ENCODE results near the gene UVRAG.

Gene UVRAG

GRCh38 chr11:76030968-76031590, 216.1 kb downstream of the UVRAG start:
- Histone ChIP-seq H3K27me3 (ENCODE audit: low read length) (no peaks in the 10 kb centered on the region), H3K9ac (ENCODE audit: low read length) (no peak overlapping the region), H2AFZ (ENCODE audit: low read depth, low read length, severe bottlenecking) (no peak overlapping the region), H3F3A (ENCODE audit: insufficient read depth) (no peaks in the 10 kb centered on the region; the same call in 1 of the 2 replicates), H4K20me1 (ENCODE audit: low read depth, low read length) (no peaks in the 10 kb centered on the region), H3K27ac (ENCODE audit: low read depth, low read length) (no peak overlapping the region), H3K9me3 (ENCODE audit: insufficient read depth, low read length) (no peaks in the 10 kb centered on the region), H3K4me3 (ENCODE audit: insufficient read depth, low read length, poor library complexity, severe bottlenecking) (no peak overlapping the region), H3K9me2 (replicated peaks; ENCODE audit: insufficient read depth, low read length) (no peaks in the 10 kb centered on the region), H3K36me3 (ENCODE audit: low read length) (peaks cover 21% of the 10 kb centered on the region; the same call in 1 of the 2 replicates), H3K4me2 (ENCODE audit: low read depth, low read length, poor library complexity, severe bottlenecking) (no peak overlapping the region), H3K79me2 (ENCODE audit: insufficient read depth, low read length) (no peaks in the 10 kb centered on the region; the same call in 1 of the 2 replicates)
- TF ChIP-seq CTCF (IDR thresholded peaks at IDR 0.05; ENCODE audit: insufficient read depth, low read length, poor library complexity, severe bottlenecking): no peak
- TF ChIP-seq EZH2phosphoT487 (conservative IDR thresholded peaks at IDR 0.05; ENCODE audit: low read length): no peak

- no peaks in the 10 kb centered on the region for H3K27me3 ChIP-seq (ENCODE audit: low read length)
- no peaks in the 10 kb centered on the region for H4K20me1 ChIP-seq (ENCODE audit: low read depth, low read length)
- H3K9me3 ChIP-seq (ENCODE audit: insufficient read depth, low read length): no peaks in the 10 kb centered on the region
- H3K9ac ChIP-seq (ENCODE audit: low read length): no peak overlapping the region
- H3K4me3 ChIP-seq (ENCODE audit: insufficient read depth, low read length, poor library complexity, severe bottlenecking): no peak overlapping the region
- no peaks in the 10 kb centered on the region; the same call in 1 of the 2 replicates for H3K79me2 ChIP-seq (ENCODE audit: insufficient read depth, low read length)
- H3K9me2 ChIP-seq (replicated peaks; ENCODE audit: insufficient read depth, low read length): no peaks in the 10 kb centered on the region
- TF ChIP-seq EZH2phosphoT487 (conservative IDR thresholded peaks at IDR 0.05; ENCODE audit: low read length): no peak
- H2AFZ ChIP-seq (ENCODE audit: low read depth, low read length, severe bottlenecking): no peak overlapping the region
- H3K27ac ChIP-seq (ENCODE audit: low read depth, low read length): no peak overlapping the region
- H3K4me2 ChIP-seq (ENCODE audit: low read depth, low read length, poor library complexity, severe bottlenecking): no peak overlapping the region
- H3F3A ChIP-seq (ENCODE audit: insufficient read depth): no peaks in the 10 kb centered on the region; the same call in 1 of the 2 replicates
- peaks cover 28% of the 10 kb centered on the region; the same call in 1 of the 2 replicates for H3K36me3 ChIP-seq (ENCODE audit: low read length)
These were observed 218.7 kb downstream of the UVRAG start for GRCh38 chr11:76033699-76034098.

GRCh38 chr11:76035020-76035419, 220.0 kb downstream of the UVRAG start:
- H3K27ac ChIP-seq (ENCODE audit: low read depth, low read length): no peak overlapping the region
- H2AFZ ChIP-seq (ENCODE audit: low read depth, low read length, severe bottlenecking): no peak overlapping the region
- no peaks in the 10 kb centered on the region for H3K9me3 ChIP-seq (ENCODE audit: insufficient read depth, low read length)
- peaks cover 28% of the 10 kb centered on the region; the same call in 1 of the 2 replicates for H3K36me3 ChIP-seq (ENCODE audit: low read length)
- no peak overlapping the region for H3K9ac ChIP-seq (ENCODE audit: low read length)
- no peaks in the 10 kb centered on the region for H3K27me3 ChIP-seq (ENCODE audit: low read length)
- no peaks in the 10 kb centered on the region; the same call in 1 of the 2 replicates for H3F3A ChIP-seq (ENCODE audit: insufficient read depth)
- no peaks in the 10 kb centered on the region for H3K9me2 ChIP-seq (replicated peaks; ENCODE audit: insufficient read depth, low read length)
- no peak for TF ChIP-seq EZH2phosphoT487 (conservative IDR thresholded peaks at IDR 0.05; ENCODE audit: low read length)
- no peak for TF ChIP-seq CTCF (IDR thresholded peaks at IDR 0.05; ENCODE audit: insufficient read depth, low read length, poor library complexity, severe bottlenecking)
- H4K20me1 ChIP-seq (ENCODE audit: low read depth, low read length): no peaks in the 10 kb centered on the region
- no peaks in the 10 kb centered on the region; the same call in 1 of the 2 replicates for H3K79me2 ChIP-seq (ENCODE audit: insufficient read depth, low read length)
- no peak overlapping the region for H3K4me3 ChIP-seq (ENCODE audit: insufficient read depth, low read length, poor library complexity, severe bottlenecking)
- no peak overlapping the region for H3K4me2 ChIP-seq (ENCODE audit: low read depth, low read length, poor library complexity, severe bottlenecking)

GRCh38 chr11:76038608-76039007, 223.6 kb downstream of the UVRAG start:
- Histone ChIP-seq H2AFZ (ENCODE audit: low read depth, low read length, severe bottlenecking) (no peak overlapping the region), H3K4me2 (ENCODE audit: low read depth, low read length, poor library complexity, severe bottlenecking) (no peak overlapping the region), H3K79me2 (ENCODE audit: insufficient read depth, low read length) (no peaks in the 10 kb centered on the region; the same call in 1 of the 2 replicates), H3K4me3 (ENCODE audit: insufficient read depth, low read length, poor library complexity, severe bottlenecking) (no peak overlapping the region), H3K9me2 (replicated peaks; ENCODE audit: insufficient read depth, low read length) (no peaks in the 10 kb centered on the region), H3K36me3 (ENCODE audit: low read length) (peaks cover 29% of the 10 kb centered on the region), H3K27me3 (ENCODE audit: low read length) (no peaks in the 10 kb centered on the region), H4K20me1 (ENCODE audit: low read depth, low read length) (no peaks in the 10 kb centered on the region), H3K27ac (ENCODE audit: low read depth, low read length) (no peak overlapping the region), H3F3A (ENCODE audit: insufficient read depth) (no peaks in the 10 kb centered on the region; the same call in 1 of the 2 replicates), H3K9ac (ENCODE audit: low read length) (no peak overlapping the region), H3K9me3 (ENCODE audit: insufficient read depth, low read length) (0 out of 2 replicates have a peak, but pooled peaks cover under 1% of the 10 kb centered on the region)
- TF ChIP-seq CTCF (IDR thresholded peaks at IDR 0.05; ENCODE audit: insufficient read depth, low read length, poor library complexity, severe bottlenecking): no peak
- TF ChIP-seq EZH2phosphoT487 (conservative IDR thresholded peaks at IDR 0.05; ENCODE audit: low read length): no peak
